Rectal smooth muscle tissue (tissue), 1 donor: ENCODE measurements around the gene MATR3.

ENCODE experiments used
- H3K27ac ChIP-seq: one replicate; pipeline ENCODE4 v1.7.0; 2013; ENCODE audit warnings: low read depth, low read length, inconsistent platforms
- H3K27me3 ChIP-seq: one replicate; pipeline ENCODE4 v1.7.0; 2013; ENCODE audit warnings: low read length; ENCODE audit not compliant: control insufficient read depth, insufficient read depth
- H3K36me3 ChIP-seq: one replicate; pipeline ENCODE4 v1.7.0; 2013; ENCODE audit warnings: low read length; ENCODE audit not compliant: control insufficient read depth, insufficient read depth
- H3K4me1 ChIP-seq: one replicate; pipeline ENCODE4 v1.7.0; 2013; ENCODE audit warnings: low read length; ENCODE audit not compliant: control insufficient read depth, insufficient read depth
- H3K4me3 ChIP-seq: one replicate; pipeline ENCODE4 v1.7.0; 2013; ENCODE audit warnings: low read length
- H3K9ac ChIP-seq: one replicate; pipeline ENCODE4 v1.7.0; 2013; ENCODE audit warnings: low read length

MATR3 gene

DNA sequence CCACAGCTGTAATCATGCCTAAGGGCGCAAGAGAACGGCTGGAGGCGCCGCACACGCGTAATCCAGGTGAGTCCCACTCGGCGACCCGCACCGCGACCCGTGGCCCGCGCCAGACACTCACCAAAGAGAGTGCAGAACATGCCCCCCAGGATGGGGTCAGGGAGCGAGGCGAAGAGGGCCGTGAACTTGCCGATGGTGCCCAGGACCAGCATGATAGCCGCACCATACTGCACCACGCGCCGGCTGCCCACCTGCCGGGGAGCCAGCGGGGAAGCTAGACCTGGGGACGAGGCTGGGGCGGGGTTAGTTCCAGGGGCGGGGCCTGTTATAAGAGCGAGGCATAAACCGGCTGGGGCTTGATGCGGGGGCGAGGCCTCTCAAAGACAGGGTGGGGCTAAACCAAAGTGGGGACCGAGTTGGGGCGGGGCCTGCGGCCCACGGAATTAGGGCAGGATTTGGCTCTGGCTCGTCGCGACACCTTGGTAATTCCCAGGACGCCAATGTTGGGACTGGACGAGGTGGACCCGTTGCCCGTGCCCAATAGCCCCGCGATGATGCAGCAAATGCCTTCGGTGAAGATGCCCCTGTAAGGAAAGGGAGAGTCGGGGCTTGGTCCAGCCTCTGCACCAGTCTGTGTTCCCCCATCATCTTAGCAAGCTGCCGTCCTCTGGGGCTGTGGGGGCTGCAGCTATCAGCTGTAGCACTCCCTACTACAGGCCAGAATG lies 84.7 kb downstream of the MATR3 start:
- H3K27me3 ChIP-seq = no peaks in the 10 kb centered on the region
- H3K4me1 ChIP-seq = peaks cover 2% of the 10 kb centered on the region
- no peak overlapping the region for H3K9ac ChIP-seq
- H3K27ac ChIP-seq = no peak overlapping the region
- H3K4me3 ChIP-seq = no peak overlapping the region
- peaks cover 2% of the 10 kb centered on the region for H3K36me3 ChIP-seq

DNA sequence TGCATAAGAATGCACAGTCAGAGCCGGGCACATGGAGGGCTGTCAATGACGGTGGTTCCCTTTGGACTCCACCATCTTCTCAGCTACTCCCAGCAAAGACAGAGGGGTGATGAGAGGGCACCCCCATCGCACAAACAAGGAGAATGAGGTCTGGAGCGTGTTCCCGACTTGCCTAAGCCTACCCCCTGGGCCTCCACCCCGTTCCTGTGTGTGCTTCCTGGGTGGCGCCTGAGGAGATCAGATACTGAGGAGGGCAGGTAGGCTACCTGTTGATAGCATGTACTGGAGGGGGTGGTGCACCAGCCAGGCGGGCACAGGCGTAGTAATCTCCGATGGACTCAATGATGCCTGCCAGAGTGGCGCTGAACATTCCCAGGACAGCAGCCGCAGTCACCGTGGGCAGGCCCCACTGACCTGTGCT lies 85.4 kb downstream of the MATR3 start:
- no peaks in the 10 kb centered on the region for H3K4me1 ChIP-seq
- H3K27me3 ChIP-seq = no peaks in the 10 kb centered on the region
- H3K36me3 ChIP-seq = peaks cover 2% of the 10 kb centered on the region
- H3K9ac ChIP-seq = no peak overlapping the region
- H3K27ac ChIP-seq = no peak overlapping the region
- H3K4me3 ChIP-seq = no peak overlapping the region

GRCh38 chr5:139379626-139380449 lies 86.3 kb downstream of the MATR3 start:
- H3K4me1 ChIP-seq = no peaks in the 10 kb centered on the region
- H3K27me3 ChIP-seq = no peaks in the 10 kb centered on the region

More at GRCh38 chr5:139379626-139380449, 86.3 kb downstream of the MATR3 start:
- Histone ChIP-seq H3K27ac (no peak overlapping the region), H3K4me3 (no peak overlapping the region), H3K9ac (no peak overlapping the region), H3K36me3 (peaks cover 2% of the 10 kb centered on the region)
